Trophoblast cell (in vitro differentiated cells and primary cell): ENCODE results near the gene TMEM255B.

Source experiments
- DNase-seq, 2 donors: peaks; one replicate each; pipeline ENCODE4 v3.0.0-alpha.2; 2016
- H2AFZ ChIP-seq: 2 replicates; pipeline ENCODE4 v1.6.1; 2013; ENCODE audit warnings: low read length, moderate library complexity, mild to moderate bottlenecking; ENCODE audit not compliant: insufficient read depth, poor library complexity
- H2AK5ac ChIP-seq: 2 replicates; pipeline ENCODE4 v1.6.1; 2013; ENCODE audit warnings: mild to moderate bottlenecking, low read length
- H2BK120ac ChIP-seq: 2 replicates; pipeline ENCODE4 v1.6.1; 2013; ENCODE audit warnings: low read length, mild to moderate bottlenecking, moderate library complexity; ENCODE audit not compliant: insufficient read depth, poor library complexity
- H2BK12ac ChIP-seq: 2 replicates; pipeline ENCODE4 v1.6.1; 2013; ENCODE audit warnings: mild to moderate bottlenecking, low read length, moderate library complexity
- H2BK5ac ChIP-seq: 2 replicates; pipeline ENCODE4 v1.6.1; 2013; ENCODE audit warnings: low read length, low read depth, moderate library complexity, mild to moderate bottlenecking; ENCODE audit not compliant: poor library complexity
- H3K14ac ChIP-seq: 2 replicates; pipeline ENCODE4 v1.6.1; 2013; ENCODE audit warnings: mild to moderate bottlenecking, low read length
- H3K18ac ChIP-seq: 2 replicates; pipeline ENCODE4 v1.6.1; 2013; ENCODE audit warnings: mild to moderate bottlenecking, low read length
- H3K23ac ChIP-seq: 2 replicates; pipeline ENCODE4 v1.6.1; 2013; ENCODE audit warnings: low read length
- H3K27ac ChIP-seq: 2 replicates; pipeline ENCODE4 v1.5.1; 2013; ENCODE audit warnings: low read depth, mild to moderate bottlenecking, inconsistent platforms, low read length, moderate library complexity
- H3K27me3 ChIP-seq: 2 replicates; pipeline ENCODE4 v1.6.1; 2013; ENCODE audit warnings: inconsistent platforms, mild to moderate bottlenecking, low read length, moderate library complexity; ENCODE audit not compliant: insufficient read depth
- H3K36me3 ChIP-seq, 2 experiments: 1 replicate in 1 of 2; 2 replicates in 1 of 2; pipeline ENCODE4 v1.6.1; 2013; ENCODE audit warnings: low read length in 2 of 2, mild to moderate bottlenecking in 2 of 2, moderate library complexity in 1 of 2; ENCODE audit not compliant: insufficient read depth in 2 of 2, control insufficient read depth in 1 of 2
- H3K4ac ChIP-seq: 2 replicates; pipeline ENCODE4 v1.6.1; 2013; ENCODE audit warnings: low read depth, mild to moderate bottlenecking, low read length, moderate library complexity
- H3K4me1 ChIP-seq, 2 experiments: 1 replicate in 1 of 2; 2 replicates in 1 of 2; pipeline ENCODE4 v1.6.1; 2013; ENCODE audit warnings: low read length in 2 of 2, mild to moderate bottlenecking in 2 of 2, moderate library complexity in 1 of 2; ENCODE audit not compliant: insufficient read depth in 2 of 2, control insufficient read depth in 1 of 2
- H3K4me2 ChIP-seq: 2 replicates; pipeline ENCODE4 v1.6.1; 2013; ENCODE audit warnings: inconsistent platforms, mild to moderate bottlenecking, low read length, moderate library complexity
- H3K4me3 ChIP-seq: 2 replicates; pipeline ENCODE4 v1.5.1; 2013; ENCODE audit warnings: mild to moderate bottlenecking, low read depth, low read length, inconsistent platforms
- H3K79me1 ChIP-seq: one replicate; pipeline ENCODE4 v1.6.1; 2013; ENCODE audit warnings: low read length
- H3K79me2 ChIP-seq: 2 replicates; pipeline ENCODE4 v1.6.1; 2013; ENCODE audit warnings: low read length, mild to moderate bottlenecking; ENCODE audit not compliant: control insufficient read depth, insufficient read depth, poor library complexity
- H3K9ac ChIP-seq: 2 replicates; pipeline ENCODE4 v1.6.1; 2013; ENCODE audit warnings: mild to moderate bottlenecking, low read length
- H3K9me3 ChIP-seq: 2 replicates; pipeline ENCODE4 v1.6.1; 2013; ENCODE audit warnings: low read depth, mild to moderate bottlenecking, control low read depth, inconsistent platforms, low read length; ENCODE audit not compliant: insufficient read depth
- H4K12ac ChIP-seq: 2 replicates; pipeline ENCODE4 v1.6.1; 2013; ENCODE audit warnings: low read depth, mild to moderate bottlenecking, low read length, moderate library complexity
- H4K8ac ChIP-seq: 2 replicates; pipeline ENCODE4 v1.6.1; 2013; ENCODE audit warnings: low read depth, mild to moderate bottlenecking, low read length, moderate library complexity
- H4K91ac ChIP-seq: one replicate; pipeline ENCODE4 v1.6.1; 2013; ENCODE audit warnings: low read depth, mild to moderate bottlenecking, low read length, moderate library complexity
- WGBS: extraction: QIAGEN DNeasy Blood & Tissue Kit; methylation state at CpG from one replicate; pipeline ENCODE4 v1.1.7; 2013; ENCODE audit warnings: missing lambda C conversion rate; ENCODE audit not compliant: insufficient read length, insufficient coverage; ENCODE audit errors: extremely low coverage; 5-methylcytosine and 5-hydroxymethylcytosine counted together

Gene TMEM255B

GRCh38 chr13:113748862-113749451, 10.1 kb upstream of the TMEM255B start:
- no peak overlapping the region for H3K4me2 ChIP-seq
- WGBS, result no CpG with 5 or more reads among the region's 22 CpGs

DNA sequence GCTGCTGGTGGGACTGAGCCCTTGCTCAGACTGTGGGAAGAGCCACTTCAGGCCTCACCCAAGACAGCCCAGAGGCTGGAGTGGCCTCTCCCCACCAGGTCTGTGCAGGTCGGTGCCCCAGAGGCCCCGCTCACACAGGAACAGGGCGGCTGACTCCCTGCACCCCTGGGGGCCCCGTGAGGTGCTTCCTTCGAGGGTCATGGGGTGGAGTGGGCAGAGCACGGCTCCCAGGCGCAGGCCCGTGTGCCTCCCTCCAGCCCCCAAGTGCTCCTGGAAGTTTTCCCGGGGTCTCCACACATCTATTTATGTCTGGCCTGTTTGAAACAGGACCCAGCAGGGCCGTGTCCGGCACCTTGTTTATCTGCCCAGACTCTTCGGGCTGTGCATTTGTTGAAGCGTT, 9.5 kb upstream of the TMEM255B start:
- H3K9ac ChIP-seq, result no peak overlapping the region
- no peaks in the 10 kb centered on the region for H3K27me3 ChIP-seq
- no peak overlapping the region for H2BK5ac ChIP-seq
- H3K4me3 ChIP-seq, result no peak overlapping the region
- H3K14ac ChIP-seq, result no peak overlapping the region
- H2BK120ac ChIP-seq, result no peak overlapping the region
- no peak overlapping the region for H4K12ac ChIP-seq
- no peak overlapping the region for H2AFZ ChIP-seq
- WGBS, result no CpG with 5 or more reads among the region's 13 CpGs
- no peaks in the 10 kb centered on the region for H3K79me1 ChIP-seq
- DNase-seq, result no peak
- no peak overlapping the region for H3K4me2 ChIP-seq
- H3K18ac ChIP-seq, result no peak overlapping the region
- no peaks in the 10 kb centered on the region for H3K36me3 ChIP-seq
- no peak overlapping the region for H4K91ac ChIP-seq
- no peaks in the 10 kb centered on the region for H3K79me2 ChIP-seq
- H3K23ac ChIP-seq, result no peak overlapping the region
- H4K8ac ChIP-seq, result no peak overlapping the region
- H2AK5ac ChIP-seq, result no peak overlapping the region
- H2BK12ac ChIP-seq, result no peak overlapping the region
- H3K4me1 ChIP-seq, result peaks cover 0 to 3% of the 10 kb centered on the region in 2 experiments
- H3K4ac ChIP-seq, result no peak overlapping the region
- H3K9me3 ChIP-seq, result peaks cover 15% of the 10 kb centered on the region
- no peak overlapping the region for H3K27ac ChIP-seq

More at GRCh38 chr13:113748862-113749451, 10.1 kb upstream of the TMEM255B start:
- no peak overlapping the region for H4K91ac ChIP-seq
- H3K36me3 ChIP-seq, result no peaks in the 10 kb centered on the region
- no peak overlapping the region for H3K27ac ChIP-seq
- no peak overlapping the region for H3K18ac ChIP-seq
- no peak overlapping the region for H3K4me3 ChIP-seq
- H2AK5ac ChIP-seq, result no peak overlapping the region
- H3K79me2 ChIP-seq, result no peaks in the 10 kb centered on the region
- DNase-seq, result no peak
- no peaks in the 10 kb centered on the region for H3K79me1 ChIP-seq
- H2AFZ ChIP-seq, result no peak overlapping the region
- no peak overlapping the region for H2BK5ac ChIP-seq
- peaks cover 0 to 4% of the 10 kb centered on the region in 2 experiments for H3K4me1 ChIP-seq
- H3K23ac ChIP-seq, result no peak overlapping the region
- H3K9ac ChIP-seq, result no peak overlapping the region
- no peak overlapping the region for H3K4ac ChIP-seq
- H3K9me3 ChIP-seq, result peaks cover 15% of the 10 kb centered on the region
- no peak overlapping the region for H2BK12ac ChIP-seq
- no peak overlapping the region for H3K14ac ChIP-seq
- H4K8ac ChIP-seq, result no peak overlapping the region
- no peak overlapping the region for H2BK120ac ChIP-seq
- no peak overlapping the region for H4K12ac ChIP-seq
- H3K27me3 ChIP-seq, result no peaks in the 10 kb centered on the region

- Histone ChIP-seq H2BK5ac (no peak overlapping the region), H4K91ac (no peak overlapping the region), H3K23ac (no peak overlapping the region), H3K18ac (no peak overlapping the region), H3K14ac (no peak overlapping the region), H3K4me1 (no peaks in the 10 kb centered on the region), H3K4ac (no peak overlapping the region), H2AFZ (no peak overlapping the region), H4K8ac (no peak overlapping the region), H2AK5ac (no peak overlapping the region), H3K79me2 (no peaks in the 10 kb centered on the region), H2BK12ac (no peak overlapping the region), H3K4me3 (no peak overlapping the region), H4K12ac (no peak overlapping the region), H3K36me3 (no peaks in the 10 kb centered on the region), H3K27ac (no peak overlapping the region), H3K4me2 (no peak overlapping the region), H3K27me3 (no peaks in the 10 kb centered on the region), H3K9me3 (peaks cover 15% of the 10 kb centered on the region), H3K9ac (no peak overlapping the region), H3K79me1 (no peaks in the 10 kb centered on the region), H2BK120ac (no peak overlapping the region)
- WGBS, result no CpG with 5 or more reads among the region's 11 CpGs
- no peak for DNase-seq
These were observed 9.1 kb upstream of the TMEM255B start for GRCh38 chr13:113749967-113750366.

DNA sequence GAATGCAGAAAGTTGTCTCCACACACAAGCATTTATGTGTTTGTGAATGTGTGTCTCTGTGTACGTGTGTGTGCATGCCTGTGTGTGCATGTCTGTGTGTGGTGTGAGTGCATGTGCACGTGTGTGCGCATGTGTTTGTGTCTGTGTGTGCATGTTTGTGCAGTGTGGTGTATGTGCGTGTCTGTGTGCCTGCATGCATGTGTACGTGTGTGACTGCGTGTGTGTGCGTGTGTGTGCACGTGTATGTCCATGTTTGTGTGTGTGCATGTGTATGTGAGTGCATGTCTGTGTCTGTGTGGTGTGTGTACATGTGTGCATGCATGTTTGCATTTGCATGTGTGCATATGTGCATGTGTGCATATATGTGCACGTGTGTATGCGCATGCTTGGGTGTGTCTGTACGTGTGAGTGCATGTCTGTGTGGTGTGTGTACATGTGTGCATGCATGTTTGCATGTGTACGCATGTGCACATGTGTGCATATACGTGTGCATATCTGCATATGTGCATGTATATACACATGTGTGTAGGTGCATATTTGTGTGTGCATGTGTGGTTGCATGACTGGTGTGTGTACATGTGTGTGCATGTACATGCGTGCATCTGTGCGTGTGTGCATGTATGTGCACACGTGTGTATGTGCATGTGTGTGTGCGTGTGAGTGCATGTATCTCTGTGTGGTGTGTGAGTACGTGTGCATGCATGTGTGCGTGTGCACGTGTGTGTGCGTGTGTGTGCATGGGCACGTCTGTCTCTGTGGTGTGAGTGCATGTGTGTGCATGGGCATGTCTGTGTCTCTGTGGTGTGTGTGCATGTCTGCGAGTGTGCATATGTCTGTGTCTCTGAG, 8.2 kb upstream of the TMEM255B start:
- H3K4ac ChIP-seq, result no peak overlapping the region
- H2BK5ac ChIP-seq, result no peak overlapping the region
- H3K18ac ChIP-seq, result no peak overlapping the region
- no peak overlapping the region for H3K4me2 ChIP-seq
- H4K8ac ChIP-seq, result no peak overlapping the region
- H2BK120ac ChIP-seq, result no peak overlapping the region
- H2AK5ac ChIP-seq, result no peak overlapping the region
- no peaks in the 10 kb centered on the region for H3K79me1 ChIP-seq
- no CpG with 5 or more reads among the region's 23 CpGs for WGBS
- peak overlapping the region; percentile 0 for H3K23ac ChIP-seq
- peaks cover 15% of the 10 kb centered on the region for H3K9me3 ChIP-seq
- H3K4me3 ChIP-seq, result peak overlapping the region; percentile 55
- H3K4me1 ChIP-seq, result no peaks in the 10 kb centered on the region
- DNase-seq, result no peak
- no peaks in the 10 kb centered on the region for H3K27me3 ChIP-seq
- H2BK12ac ChIP-seq, result no peak overlapping the region
- H4K12ac ChIP-seq, result no peak overlapping the region
- no peaks in the 10 kb centered on the region for H3K79me2 ChIP-seq
- H3K9ac ChIP-seq, result no peak overlapping the region
- H2AFZ ChIP-seq, result no peak overlapping the region
- H3K36me3 ChIP-seq, result no peaks in the 10 kb centered on the region
- H4K91ac ChIP-seq, result no peak overlapping the region
- H3K27ac ChIP-seq, result no peak overlapping the region
- H3K14ac ChIP-seq, result no peak overlapping the region
